GM21528 (cell line): Measurements from ENCODE around the gene IGSF9.

Source experiments
- ATAC-seq: cut with Tn5 transposase; IDR thresholded peaks from one replicate; pipeline ENCODE4 v1.9.1; 2021; ENCODE audit warnings: mild to moderate bottlenecking, moderate library complexity; ENCODE audit not compliant: unreplicated experiment, low FRiP score

Gene IGSF9

DNA sequence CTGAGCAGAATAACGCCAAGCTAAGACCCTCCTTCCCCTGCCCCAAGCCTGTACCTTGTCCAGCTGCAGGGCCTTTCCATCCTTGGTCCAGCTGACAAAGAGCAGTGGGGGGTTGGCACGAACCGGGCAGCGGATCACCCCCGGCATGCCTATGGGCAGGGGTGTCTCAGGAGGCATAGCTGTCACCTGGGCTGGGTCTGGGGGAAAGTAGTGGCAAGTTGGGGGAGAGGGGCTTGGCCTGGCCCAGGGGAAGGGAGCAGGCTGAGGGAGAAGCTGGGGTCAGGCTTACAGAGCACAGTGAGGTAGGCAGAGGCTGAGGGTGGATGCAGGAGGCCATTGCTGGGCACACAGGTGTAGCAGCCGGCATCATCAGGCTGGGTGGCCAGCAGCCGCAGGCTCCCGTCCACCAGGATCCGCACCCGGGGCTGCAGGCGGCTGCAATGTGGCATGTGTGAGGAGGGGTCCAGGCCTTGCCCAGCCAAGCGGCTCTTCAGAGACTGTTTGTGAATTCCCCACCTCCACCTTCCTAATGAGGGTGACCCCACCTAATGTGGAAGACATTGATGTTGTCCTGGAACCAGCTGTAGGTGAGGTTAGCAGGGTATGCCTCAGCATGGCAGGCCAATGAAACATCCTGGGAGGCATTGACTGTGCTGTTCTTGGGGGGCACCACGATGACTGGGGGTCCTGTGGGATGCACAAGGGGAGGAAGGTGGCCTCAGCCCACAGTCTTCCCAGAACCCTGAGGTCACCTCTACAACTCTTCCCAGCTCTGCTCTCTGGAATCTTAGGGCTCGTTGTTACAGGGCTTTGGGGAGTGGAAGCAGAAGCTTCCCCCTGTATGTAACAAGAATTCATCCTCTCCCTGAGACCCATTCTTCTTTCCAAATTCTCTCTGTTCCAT is 11.0 kb downstream of the IGSF9 start:
- ATAC-seq, result no peak

DNA sequence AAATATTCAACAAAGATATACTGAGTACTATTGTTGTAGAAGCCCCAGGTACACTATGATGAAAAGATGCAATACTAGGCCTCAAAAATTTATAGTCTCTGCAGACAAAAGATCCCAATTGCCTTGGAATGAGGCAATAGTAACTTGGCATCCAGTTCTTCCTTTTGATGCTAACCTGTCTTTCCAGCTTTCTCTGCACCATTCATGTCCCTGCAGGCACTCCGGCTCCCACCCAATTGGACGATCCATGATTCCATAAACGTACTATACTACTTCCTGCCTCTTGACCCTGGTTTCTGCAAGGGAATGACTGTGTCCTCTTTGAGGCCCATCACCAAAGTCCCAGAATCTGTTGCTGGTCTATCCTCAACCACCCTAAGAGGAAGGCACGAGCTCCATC is 12.1 kb downstream of the IGSF9 start:
- ATAC-seq, result no peak

DNA sequence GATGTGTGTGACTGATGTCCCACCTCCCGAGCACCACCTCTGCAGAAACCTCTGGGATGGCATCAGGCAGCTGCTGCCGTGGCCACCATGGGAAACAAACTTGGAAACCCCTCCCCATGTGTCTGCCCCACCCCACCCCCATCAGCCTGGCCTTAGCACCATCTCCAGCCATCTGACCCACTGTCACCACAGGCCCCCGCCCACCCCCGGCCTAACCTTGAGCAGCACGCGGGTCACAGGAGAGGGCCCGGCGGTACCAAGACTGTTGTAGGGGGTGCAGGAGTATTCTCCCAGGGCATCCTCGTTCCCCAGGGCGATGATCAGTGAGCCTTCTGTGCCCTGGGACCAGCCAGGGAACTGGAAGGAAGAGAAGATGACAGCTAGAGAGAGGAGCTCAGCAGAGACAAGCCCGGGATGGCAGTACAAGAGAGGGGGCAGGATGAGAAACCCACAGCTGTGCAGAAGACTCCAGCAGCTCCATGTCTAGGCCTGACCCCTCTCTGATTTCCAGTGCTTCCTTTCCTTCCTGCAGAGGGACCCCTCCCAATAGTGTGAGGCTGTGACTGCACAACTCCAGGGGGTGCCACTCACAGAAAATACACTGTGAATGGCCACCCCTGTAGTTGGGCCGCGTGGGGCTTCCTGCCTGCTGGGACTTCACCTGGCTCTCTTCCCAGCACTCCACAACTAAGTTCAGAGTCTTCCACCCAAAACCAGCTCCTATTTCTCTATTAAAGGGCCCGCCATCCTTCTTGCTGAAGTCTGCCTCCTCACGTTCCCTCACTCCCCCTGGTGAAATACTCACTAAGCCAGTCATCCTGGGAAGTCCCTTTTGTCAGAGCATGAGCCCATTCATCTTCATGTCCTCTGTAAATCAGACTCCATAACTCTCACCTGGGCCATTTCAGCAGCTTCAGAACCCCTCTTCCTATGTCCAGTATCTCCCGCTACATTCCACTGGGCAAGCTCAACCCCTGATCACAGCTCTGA is 12.8 kb downstream of the IGSF9 start:
- no peak for ATAC-seq

DNA sequence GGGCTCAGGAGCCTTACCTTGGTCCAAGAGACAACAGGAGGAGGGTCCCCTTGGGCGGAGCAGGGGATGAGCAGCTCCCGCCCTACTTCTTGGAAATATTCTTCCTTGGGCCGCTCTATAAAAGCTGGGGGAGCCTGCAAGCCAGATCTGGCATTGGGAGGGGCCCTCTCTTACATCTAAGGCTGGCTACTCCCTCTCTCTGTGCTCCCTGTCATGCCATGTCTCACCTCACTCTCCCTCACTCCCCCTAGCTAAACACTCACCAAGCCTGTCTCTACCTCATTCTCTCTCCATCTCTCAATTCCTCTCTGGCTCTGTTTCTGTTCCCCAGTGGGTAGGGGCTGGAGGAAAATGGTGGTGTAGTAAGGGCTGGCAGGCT is 13.6 kb downstream of the IGSF9 start:
- ATAC-seq, result no peak

DNA sequence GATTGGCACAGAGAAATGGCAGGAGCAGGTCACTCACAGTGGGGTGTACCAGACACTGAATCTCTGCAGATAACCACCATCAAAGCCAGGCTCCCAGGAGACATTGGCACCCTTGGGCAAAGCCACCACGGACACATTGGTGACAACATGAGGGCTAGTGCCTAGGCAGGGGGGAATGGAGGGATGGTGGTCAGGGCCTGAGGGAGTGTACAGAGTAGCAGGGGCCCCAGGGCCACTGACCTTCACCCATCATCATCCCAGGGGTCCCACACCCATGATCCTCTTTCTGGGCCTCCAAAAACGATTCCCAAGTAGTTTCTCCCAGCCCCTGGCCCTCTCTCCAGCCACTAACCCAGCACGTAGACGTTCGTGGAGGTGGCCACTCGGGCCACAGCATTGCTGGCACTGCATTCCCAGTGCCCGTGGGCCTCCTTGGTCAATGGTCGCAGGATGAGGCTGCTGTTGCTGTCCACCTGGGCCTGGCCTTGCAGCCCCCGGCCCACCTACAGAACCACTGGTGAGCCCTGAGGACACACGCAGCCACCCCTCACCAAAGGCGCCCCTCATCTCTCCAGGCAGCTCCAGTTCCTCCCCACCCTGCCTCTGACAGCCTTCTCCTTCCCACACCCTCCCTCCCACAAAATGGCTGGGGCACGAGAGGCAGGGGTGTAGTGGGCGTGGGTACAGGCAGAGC is 14.2 kb downstream of the IGSF9 start:
- ATAC-seq, result no peak

DNA sequence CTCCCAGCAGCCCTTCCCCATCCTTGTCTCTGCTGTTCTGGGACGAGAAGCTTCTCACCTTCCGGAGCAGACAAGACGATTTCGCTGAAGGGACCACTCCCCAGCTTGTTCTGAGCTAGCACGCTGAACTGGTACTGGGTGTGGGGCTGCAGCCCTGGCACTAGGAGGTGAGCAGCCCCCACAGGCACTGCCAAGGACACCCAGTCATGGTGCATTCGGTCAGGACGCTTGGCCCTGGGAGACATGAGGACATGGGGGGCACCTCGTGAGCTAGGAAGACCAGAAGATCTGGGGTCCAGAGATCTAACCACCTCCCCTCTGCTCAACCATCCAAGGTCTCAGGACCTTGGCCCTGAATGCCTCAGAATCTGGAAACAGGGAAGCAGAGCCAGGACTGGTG is 14.8 kb downstream of the IGSF9 start:
- ATAC-seq, result no peak

DNA sequence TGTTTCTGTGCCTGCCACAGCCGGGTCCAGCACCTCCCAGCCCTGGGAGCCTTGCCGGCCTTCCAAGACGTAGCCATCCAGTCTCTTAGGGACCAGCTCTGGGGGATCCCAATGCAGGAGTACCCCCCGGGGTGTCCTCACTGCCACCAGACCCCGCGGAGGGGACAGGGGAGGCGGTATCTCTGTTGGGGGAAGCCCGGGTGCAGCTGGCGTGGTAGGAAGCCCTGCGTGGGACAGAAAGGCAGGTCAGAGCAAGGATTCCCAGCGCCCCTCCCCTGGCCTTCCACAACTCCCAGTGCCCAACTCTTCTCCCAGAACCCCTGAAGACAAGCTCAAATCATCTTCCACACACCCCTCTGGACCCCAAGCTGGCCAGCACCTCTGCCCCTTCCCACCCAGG is 15.2 kb downstream of the IGSF9 start:
- ATAC-seq, result no peak

DNA sequence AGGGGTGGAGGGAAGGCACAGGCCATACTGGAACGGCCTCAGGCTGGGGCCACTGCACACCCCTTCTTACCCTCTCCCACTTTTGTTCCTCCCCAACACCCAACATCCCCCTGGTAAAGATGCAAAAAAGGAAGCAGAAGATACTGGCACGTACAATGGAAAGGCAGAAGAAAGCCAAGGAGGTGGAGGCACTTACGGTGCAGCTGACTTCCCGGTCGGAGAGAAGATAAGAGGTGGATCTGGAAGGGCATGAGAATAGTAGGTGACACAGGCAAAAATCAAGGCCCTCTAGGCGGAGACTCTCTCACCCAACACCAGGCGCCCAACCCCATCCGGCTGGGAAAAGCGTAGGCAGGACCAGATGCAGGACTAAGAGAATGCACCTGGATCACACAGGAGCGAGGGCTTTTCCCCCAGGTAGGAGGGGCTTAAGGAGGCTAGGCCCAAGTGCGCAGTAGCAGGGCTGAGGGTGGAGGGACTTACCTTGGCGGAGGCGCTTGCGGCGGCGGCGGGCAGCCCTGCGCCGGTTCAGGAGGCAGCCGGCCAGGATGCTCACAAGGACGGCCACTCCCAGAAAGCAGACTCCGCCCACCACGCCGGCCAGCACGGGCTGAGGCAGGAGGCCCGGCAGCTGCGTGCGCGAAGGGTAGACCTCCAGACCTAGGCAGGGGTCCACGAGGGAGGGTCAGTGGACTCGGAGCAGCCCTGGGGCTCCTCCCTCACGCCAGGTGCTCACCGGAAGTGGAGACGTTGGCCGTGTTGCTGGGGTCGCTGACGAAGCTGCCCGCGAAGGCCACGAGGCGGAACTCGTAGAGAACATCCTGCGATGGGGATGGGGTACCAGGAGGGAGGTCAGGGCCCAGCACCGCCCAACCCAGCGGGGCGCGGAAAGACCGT is 16.0 kb downstream of the IGSF9 start:
- no peak for ATAC-seq

DNA sequence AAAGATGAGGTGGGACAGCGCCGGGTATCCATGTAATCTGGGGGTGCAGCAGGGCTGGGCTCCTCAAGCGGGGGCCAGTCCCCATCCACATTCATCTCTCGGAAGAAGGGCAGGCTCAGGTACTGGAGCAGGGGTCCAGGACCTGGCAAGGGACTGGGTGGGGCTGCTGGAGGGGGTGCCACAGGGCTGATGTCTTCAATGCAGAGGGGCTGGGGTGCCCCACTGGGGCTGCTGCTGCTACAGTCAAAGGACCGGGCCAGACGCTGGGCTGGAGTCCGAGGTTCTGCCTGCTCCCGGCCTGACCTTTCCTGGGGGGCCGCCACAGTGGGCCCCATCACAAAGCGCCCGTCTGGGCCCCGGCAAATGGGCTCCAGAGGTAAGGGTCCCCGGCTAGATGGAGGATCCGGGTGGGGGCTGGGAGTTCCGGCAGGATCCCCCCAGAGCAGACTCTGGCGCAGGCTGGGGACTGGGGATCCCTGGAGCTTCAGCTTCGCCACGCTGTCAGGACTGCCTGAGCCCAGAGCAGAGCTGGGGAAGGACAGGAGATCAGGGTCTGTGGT is 16.8 kb downstream of the IGSF9 start:
- ATAC-seq, result no peak

DNA sequence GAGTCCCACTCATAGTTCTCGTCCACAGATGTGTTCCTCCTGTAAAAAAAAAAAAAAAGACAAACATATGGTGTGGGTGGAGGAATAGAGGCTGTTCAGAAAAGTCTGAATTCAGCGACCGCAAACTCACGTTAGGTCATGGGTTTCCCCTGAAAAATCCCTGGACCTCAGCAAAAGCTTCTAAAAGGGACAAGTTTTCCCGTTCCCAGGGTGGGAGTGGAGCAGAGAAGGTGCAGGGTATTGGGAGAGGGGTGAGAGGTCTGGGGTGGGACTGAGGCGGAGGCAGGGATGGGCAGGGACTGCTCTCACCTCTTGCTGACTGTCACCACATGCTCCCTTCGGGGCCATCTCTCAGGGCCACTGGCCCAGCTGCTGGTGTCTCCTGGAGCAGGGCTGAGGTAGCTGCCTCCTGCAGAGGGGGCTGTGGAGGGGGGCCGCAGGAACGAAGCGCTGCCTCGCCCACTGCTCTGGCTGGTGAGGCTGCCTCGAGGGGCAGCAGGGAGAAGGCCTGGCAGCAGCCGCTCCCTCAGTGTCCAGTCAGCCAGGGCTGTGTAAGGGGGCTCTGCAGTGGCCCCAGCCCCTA is 17.5 kb downstream of the IGSF9 start:
- ATAC-seq, result no peak

DNA sequence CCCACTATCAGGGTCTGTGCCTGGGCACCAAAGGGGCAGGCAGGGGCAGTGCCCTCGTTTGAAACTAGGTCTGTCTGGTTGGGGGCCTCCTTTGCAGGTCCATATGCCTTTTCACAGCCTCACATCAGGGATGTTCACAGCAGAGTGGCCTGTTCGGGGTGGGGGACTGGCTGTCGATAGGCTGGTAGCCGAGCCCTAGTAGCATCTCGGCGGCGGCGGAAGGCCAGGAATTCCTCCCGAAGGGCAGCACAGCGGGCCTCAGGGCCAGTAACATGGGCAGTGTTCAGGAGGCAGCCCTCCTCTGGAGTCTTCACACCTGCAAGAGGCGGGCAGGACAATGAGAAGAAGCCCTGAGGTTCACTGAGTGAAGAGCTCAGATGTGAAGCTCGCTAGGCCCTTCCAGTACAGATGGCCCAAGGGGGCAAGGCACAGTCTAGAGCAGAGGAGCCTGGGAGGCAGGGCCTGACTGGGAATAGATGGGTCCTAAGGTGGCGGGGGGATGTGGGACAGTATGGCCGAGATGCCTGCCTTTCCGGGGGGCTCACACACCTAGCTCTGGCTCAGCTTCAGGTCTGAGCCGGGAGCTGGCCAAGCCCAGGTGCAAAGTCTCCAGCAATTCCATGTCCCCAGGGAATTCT is 18.1 kb downstream of the IGSF9 start:
- no peak for ATAC-seq

DNA sequence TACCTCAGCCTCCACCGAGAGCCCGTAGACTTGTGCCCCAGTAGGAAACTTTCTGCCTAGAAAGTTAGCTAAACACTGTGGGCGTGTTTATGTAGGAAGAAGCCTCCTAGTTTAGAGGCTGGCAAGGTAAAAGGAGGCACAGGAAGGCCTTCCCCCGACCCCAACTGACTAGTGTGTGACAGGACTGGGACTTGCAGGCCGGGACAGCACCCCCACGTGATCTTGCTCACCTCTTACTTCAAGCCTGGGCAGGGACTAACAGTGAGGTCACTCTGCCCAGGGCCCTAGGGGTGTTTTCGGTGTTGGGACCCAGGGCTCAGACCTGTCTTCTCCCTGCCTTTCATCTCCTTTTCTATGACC is 19.7 kb downstream of the IGSF9 start:
- ATAC-seq, result peak; percentile 0

DNA sequence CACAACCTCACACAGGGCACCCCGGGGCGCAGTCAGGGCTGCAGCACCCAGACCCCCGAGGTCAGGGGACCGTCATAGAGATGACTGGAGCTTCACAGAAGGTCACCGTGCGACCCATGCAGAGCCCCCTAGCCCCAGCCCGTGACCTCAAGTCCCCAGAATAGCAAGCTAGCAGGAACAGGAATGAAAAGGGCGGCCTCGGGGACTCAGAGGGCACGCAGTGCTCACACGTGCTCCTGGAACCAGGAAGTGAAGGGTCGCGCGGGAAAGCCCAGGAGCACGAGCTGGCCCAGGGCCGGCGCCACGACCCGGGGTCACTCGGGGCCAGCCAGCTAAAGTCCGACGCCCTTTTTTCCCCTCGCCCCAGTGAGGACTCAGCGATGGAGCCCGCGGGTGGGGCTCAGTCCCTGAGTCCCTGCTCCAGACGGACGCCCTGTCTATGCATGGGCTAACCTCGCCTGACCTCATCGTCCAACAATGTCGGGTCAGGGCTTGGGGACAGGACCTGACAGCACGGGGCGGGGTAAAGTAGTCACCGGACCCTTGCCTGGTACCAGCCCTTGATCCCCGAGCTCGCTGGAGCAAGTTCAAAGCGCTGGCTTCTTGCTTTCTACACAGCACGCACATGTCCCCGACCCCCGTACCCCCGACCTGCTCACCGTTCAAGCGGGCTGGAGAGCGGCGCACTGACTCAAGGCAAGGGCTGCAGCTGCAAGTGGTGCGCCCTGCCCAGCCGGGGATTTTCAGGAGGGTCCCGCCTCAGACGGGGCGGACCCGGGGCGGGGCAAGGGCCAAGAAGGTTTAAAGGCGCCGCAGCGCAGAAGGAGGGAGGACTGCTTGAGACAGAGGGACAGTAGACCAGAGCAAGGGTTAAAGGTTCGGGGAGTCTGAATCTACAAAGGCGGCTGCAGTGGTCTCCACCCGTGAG is 20.4 kb downstream of the IGSF9 start, which contains the start of gene TAGLN2:
TSS of gene TAGLN2 (minus strand) at position 717 of the 928 bp plus-strand sequence. CDS start 4,998 bp downstream, outside the sequence.
- peak; percentile 65 for ATAC-seq

DNA sequence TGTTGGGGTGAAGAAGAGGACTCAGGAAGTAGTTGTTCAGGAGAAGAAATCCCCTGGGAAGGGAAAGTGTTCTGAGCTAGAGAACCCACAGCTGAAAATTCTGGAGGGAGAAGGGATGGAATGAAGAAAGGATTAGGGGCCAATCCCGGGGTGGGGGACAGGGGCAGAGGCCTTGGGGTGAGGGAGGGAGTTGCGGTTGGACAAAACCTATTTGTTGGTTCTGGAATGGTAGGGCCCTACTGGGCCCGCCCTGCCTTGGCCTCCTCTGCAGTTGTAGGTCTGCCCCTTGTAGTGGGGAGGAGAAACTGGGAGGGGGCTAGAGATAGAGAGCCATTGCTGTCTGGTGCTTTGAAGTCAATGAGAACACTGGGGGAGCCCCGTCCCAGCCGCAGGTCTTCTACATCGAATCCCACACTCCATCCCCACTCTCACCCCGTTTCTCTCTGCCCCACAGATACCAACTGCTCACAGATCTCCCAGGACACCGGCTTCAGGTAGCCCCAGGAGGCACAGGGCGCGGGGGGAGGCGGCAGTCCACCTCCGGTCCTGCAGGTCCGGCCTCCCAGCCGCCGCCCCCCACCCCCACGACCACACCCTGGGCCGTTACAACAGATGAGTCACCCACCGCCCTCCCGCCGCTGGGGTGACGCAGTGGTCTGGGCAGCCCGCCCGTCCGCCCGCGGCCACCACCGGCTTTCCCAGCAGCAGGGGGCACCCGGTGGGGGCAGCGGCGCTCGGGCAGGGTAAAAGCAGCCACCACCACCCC is 21.2 kb downstream of the IGSF9 start:
- ATAC-seq, result no peak

DNA sequence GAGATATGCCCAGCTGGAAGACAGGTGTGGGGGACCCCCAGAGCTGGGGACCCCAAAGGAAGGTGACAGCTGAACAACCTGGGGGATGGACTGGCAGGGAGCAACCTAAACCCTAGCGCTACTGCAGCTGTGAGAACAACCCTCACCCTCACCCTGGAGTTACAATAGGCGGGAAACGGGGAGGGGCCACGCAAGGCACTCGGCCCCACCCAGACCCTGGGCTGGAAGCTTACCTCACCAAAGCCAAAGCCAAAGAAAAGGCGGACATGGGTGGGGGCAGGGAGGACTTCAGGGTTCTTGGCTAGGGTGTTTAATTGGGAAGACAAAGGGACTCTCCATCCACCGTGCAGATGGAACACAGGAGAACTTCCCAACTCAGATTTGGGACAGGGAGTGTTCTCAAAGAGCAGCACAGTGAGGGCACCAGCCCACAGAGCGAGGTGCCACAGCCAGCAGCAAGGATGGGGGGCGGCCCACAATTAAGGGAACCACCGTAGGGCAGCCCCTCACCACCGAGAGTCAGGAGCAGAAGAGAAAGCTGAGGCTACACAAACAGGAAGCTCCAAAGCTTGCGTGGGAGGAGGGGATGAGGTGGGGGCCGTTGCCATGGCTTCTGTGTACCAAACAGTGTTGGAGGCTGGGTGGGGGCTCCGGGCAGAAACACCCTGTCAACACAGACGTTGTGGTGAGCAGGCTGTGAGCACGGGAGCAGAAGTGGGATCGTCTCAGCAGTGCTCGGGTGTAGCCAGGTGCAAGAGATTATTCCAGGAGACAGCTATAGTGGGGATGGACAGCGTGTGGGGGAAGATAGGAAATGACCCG is 22.0 kb downstream of the IGSF9 start:
- peak; percentile 29 for ATAC-seq
